H9 (cell line): ENCODE results near the gene FOXN1. TPM values are rescaled to one million over a fixed set of nuclear protein-coding genes. Genes with fewer than 3 reads are reported as not detected.

ENCODE experiments used
- DNase-seq: peaks from one replicate; pipeline ENCODE4 v3.0.0-alpha.2; 2017
- H2AFZ ChIP-seq: one replicate; pipeline ENCODE4 v1.6.1; 2013; ENCODE audit warnings: mild to moderate bottlenecking, low read length, control low read depth, moderate library complexity
- H2AK5ac ChIP-seq: 2 replicates; pipeline ENCODE4 v1.6.1; 2013; ENCODE audit warnings: low read length, control low read depth, mixed read lengths; ENCODE audit not compliant: insufficient read length
- H2BK120ac ChIP-seq: one replicate; pipeline ENCODE4 v1.6.1; 2013; ENCODE audit warnings: low read depth, mild to moderate bottlenecking, low read length, control low read depth, inconsistent platforms; ENCODE audit not compliant: poor library complexity, severe bottlenecking
- H2BK12ac ChIP-seq: 2 replicates; pipeline ENCODE4 v1.6.1; 2013; ENCODE audit warnings: low read length, control low read depth, mixed read lengths, low read depth; ENCODE audit not compliant: insufficient read length
- H2BK15ac ChIP-seq: 2 replicates; pipeline ENCODE4 v1.6.1; 2013; ENCODE audit warnings: low read depth, low read length, control low read depth
- H2BK20ac ChIP-seq: one replicate; pipeline ENCODE4 v1.6.1; 2013; ENCODE audit warnings: low read depth, mild to moderate bottlenecking, low read length, control low read depth, inconsistent platforms; ENCODE audit not compliant: poor library complexity, severe bottlenecking
- H2BK5ac ChIP-seq: 2 replicates; pipeline ENCODE4 v1.6.1; 2013; ENCODE audit warnings: low read length, control low read depth, mixed read lengths; ENCODE audit not compliant: insufficient read length
- H3K14ac ChIP-seq: 2 replicates; pipeline ENCODE4 v1.6.1; 2013; ENCODE audit warnings: low read length, control low read depth; ENCODE audit not compliant: insufficient read depth
- H3K18ac ChIP-seq: 2 replicates; pipeline ENCODE4 v1.6.1; 2013; ENCODE audit warnings: low read depth, mild to moderate bottlenecking, mixed read lengths, low read length, control low read depth; ENCODE audit not compliant: insufficient read length
- H3K23ac ChIP-seq: 2 replicates; pipeline ENCODE4 v1.6.1; 2013; ENCODE audit warnings: low read length, control low read depth, mixed read lengths, low read depth; ENCODE audit not compliant: insufficient read length
- H3K23me2 ChIP-seq: 2 replicates; pipeline ENCODE4 v1.6.1; 2013; ENCODE audit warnings: low read depth, mild to moderate bottlenecking, mixed read lengths, low read length, control low read depth; ENCODE audit not compliant: insufficient read length, poor library complexity, severe bottlenecking
- H3K27ac ChIP-seq: 2 replicates; pipeline ENCODE4 v1.5.1; 2013; ENCODE audit warnings: low read length, control low read depth, mixed read lengths, low read depth; ENCODE audit not compliant: insufficient read length
- H3K27me3 ChIP-seq: 2 replicates; pipeline ENCODE4 v1.6.1; 2013; ENCODE audit warnings: low read length, control low read depth, inconsistent platforms; ENCODE audit not compliant: insufficient read depth
- H3K4ac ChIP-seq: 2 replicates; pipeline ENCODE4 v1.6.1; 2013; ENCODE audit warnings: low read depth, mild to moderate bottlenecking, control low read depth, inconsistent platforms, low read length, moderate library complexity
- H3K4me1 ChIP-seq: 2 replicates; pipeline ENCODE4 v1.6.1; 2013; ENCODE audit warnings: low read length, control low read depth, inconsistent platforms; ENCODE audit not compliant: insufficient read depth
- H3K4me2 ChIP-seq: 2 replicates; pipeline ENCODE4 v1.6.1; 2013; ENCODE audit warnings: low read length, control low read depth, mixed read lengths; ENCODE audit not compliant: insufficient read length, insufficient read depth
- H3K56ac ChIP-seq: 2 replicates; pipeline ENCODE4 v1.6.1; 2013; ENCODE audit warnings: low read depth, mild to moderate bottlenecking, mixed read lengths, low read length, control low read depth; ENCODE audit not compliant: insufficient read length
- H3K79me1 ChIP-seq: 2 replicates; pipeline ENCODE4 v1.6.1; 2013; ENCODE audit warnings: low read depth, mild to moderate bottlenecking, moderate library complexity, low read length, control low read depth, inconsistent platforms; ENCODE audit not compliant: insufficient read depth, poor library complexity, severe bottlenecking
- H3K79me2 ChIP-seq: 2 replicates; pipeline ENCODE4 v1.6.1; 2013; ENCODE audit warnings: low read length, control low read depth, inconsistent platforms; ENCODE audit not compliant: insufficient read depth
- H3K9ac ChIP-seq: 2 replicates; pipeline ENCODE4 v1.6.1; 2013; ENCODE audit warnings: low read length, control low read depth, mixed read lengths; ENCODE audit not compliant: insufficient read length; ENCODE audit errors: extremely low read depth
- H3K9me3 ChIP-seq: one replicate; pipeline ENCODE4 v1.6.1; 2013; ENCODE audit warnings: low read depth, low read length, inconsistent platforms; ENCODE audit not compliant: control insufficient read depth
- H3T11ph ChIP-seq: one replicate; pipeline ENCODE4 v1.6.1; 2013; ENCODE audit warnings: mild to moderate bottlenecking, low read length, control low read depth, inconsistent platforms
- H4K20me1 ChIP-seq: one replicate; pipeline ENCODE4 v1.6.1; 2013; ENCODE audit not compliant: control insufficient read depth, insufficient read length, insufficient read depth
- H4K5ac ChIP-seq: 2 replicates; pipeline ENCODE4 v1.6.1; 2013; ENCODE audit warnings: low read depth, mild to moderate bottlenecking, mixed read lengths, low read length, control low read depth; ENCODE audit not compliant: insufficient read length
- H4K8ac ChIP-seq: replicated peaks from 2 replicates; pipeline ENCODE4 v1.6.1; 2013; ENCODE audit warnings: low read length, control low read depth, mixed read lengths, low read depth; ENCODE audit not compliant: insufficient read length
- H4K91ac ChIP-seq: 2 replicates; pipeline ENCODE4 v1.6.1; 2013; ENCODE audit warnings: low read depth, mild to moderate bottlenecking, moderate library complexity, mixed read lengths, low read length, control low read depth; ENCODE audit not compliant: insufficient read length
- H3K27ac Mint-ChIP-seq, 3 experiments: 2 replicates in 2 of 3; 3 replicates in 1 of 3; pipeline ENCODE4 v1.8.0; 2020 to 2021; ENCODE audit warnings: mixed read lengths in 3 of 3, mild to moderate bottlenecking in 1 of 3, moderate library complexity in 1 of 3
- H3K27me3 Mint-ChIP-seq: 2 replicates; pipeline ENCODE4 v1.8.0; 2021; ENCODE audit warnings: low read depth, mild to moderate bottlenecking, moderate library complexity, mixed read lengths
- H3K36me3 Mint-ChIP-seq, 3 experiments: 2 replicates in 2 of 3; 3 replicates in 1 of 3; pipeline ENCODE4 v1.8.0; 2020 to 2021; ENCODE audit warnings: low read depth in 3 of 3, mixed read lengths in 3 of 3; ENCODE audit not compliant: insufficient read depth in 1 of 3
- H3K4me1 Mint-ChIP-seq, 2 experiments: 2 replicates each; pipeline ENCODE4 v1.8.0; 2020; ENCODE audit warnings: mixed read lengths in 2 of 2
- H3K4me3 Mint-ChIP-seq, 2 experiments: 2 replicates in 1 of 2; 3 replicates in 1 of 2; pipeline ENCODE4 v1.8.0; 2020 to 2021; ENCODE audit warnings: mild to moderate bottlenecking in 2 of 2, mixed read lengths in 2 of 2, moderate library complexity in 1 of 2
- H3K9me3 Mint-ChIP-seq, 2 experiments: 2 replicates in 1 of 2; 3 replicates in 1 of 2; pipeline ENCODE4 v1.8.0; 2020; ENCODE audit warnings: mild to moderate bottlenecking in 2 of 2, mixed read lengths in 2 of 2, moderate library complexity in 1 of 2
- CTCF ChIP-seq: fragments of 200-600 bp; sonication (generic); conservative IDR thresholded peaks from 3 replicates; pipeline ENCODE4 v1.8.0; 2021; ENCODE audit warnings: antibody characterized with exemption, mild to moderate bottlenecking
- WGBS: extraction: QIAGEN DNeasy Blood & Tissue Kit; methylation state at CpG from one replicate; pipeline ENCODE4 v1.1.7; 2013; ENCODE audit warnings: missing lambda C conversion rate, low lambda C conversion rate, mixed read lengths; ENCODE audit not compliant: insufficient read length; ENCODE audit errors: extremely low coverage; 5-methylcytosine and 5-hydroxymethylcytosine counted together
- total RNA-seq: library from RNA; stranded (reverse); gene quantifications from 2 replicates; pipeline ENCODE4 v1.2.1, GENCODE V29; 2021

FOXN1 gene
- total RNA-seq, 1 experiment from 2014 or later, result not detected

- no peak overlapping the region for H3T11ph ChIP-seq
- no peak for DNase-seq
- H4K20me1 ChIP-seq, result no peaks in the 10 kb centered on the region
- H4K5ac ChIP-seq, result no peak overlapping the region
- Mint-ChIP-seq H3K36me3 (peaks cover 27 to 33% (median 32%) of the 10 kb centered on the region in 3 experiments; a peak in 6 of 7 replicates), H3K4me1 (no peaks in the 10 kb centered on the region), H3K27me3 (no peaks in the 10 kb centered on the region), H3K27ac (no peak overlapping the region), H3K9me3 (no peaks in the 10 kb centered on the region; a peak in 1 of 5 replicates), H3K4me3 (no peak overlapping the region)
- no peak overlapping the region for H3K56ac ChIP-seq
- no peak overlapping the region for H2BK5ac ChIP-seq
- H3K4me1 ChIP-seq, result no peaks in the 10 kb centered on the region
- H4K91ac ChIP-seq, result no peak overlapping the region
- no CpG with 5 or more reads among the region's 3 CpGs for WGBS
- no peak overlapping the region for H2BK15ac ChIP-seq
- H2AK5ac ChIP-seq, result no peak overlapping the region
- H3K23me2 ChIP-seq, result no peaks in the 10 kb centered on the region
- H3K27ac ChIP-seq, result no peak overlapping the region
- H3K14ac ChIP-seq, result no peak overlapping the region
- H3K23ac ChIP-seq, result no peak overlapping the region
- no peak overlapping the region for H3K4me2 ChIP-seq
- no peak overlapping the region for H3K4ac ChIP-seq
- H3K27me3 ChIP-seq, result no peaks in the 10 kb centered on the region
- no peak overlapping the region for H4K8ac ChIP-seq
- no peak overlapping the region for H2BK120ac ChIP-seq
- H3K79me2 ChIP-seq, result no peaks in the 10 kb centered on the region
- no peaks in the 10 kb centered on the region for H3K9me3 ChIP-seq
- H2BK20ac ChIP-seq, result no peak overlapping the region
- TF ChIP-seq CTCF, result no peak
- no peak overlapping the region for H2BK12ac ChIP-seq
- no peak overlapping the region for H2AFZ ChIP-seq
- H3K18ac ChIP-seq, result no peak overlapping the region
- H3K79me1 ChIP-seq, result no peaks in the 10 kb centered on the region
- no peak overlapping the region for H3K9ac ChIP-seq
These were observed 78.3 kb downstream of the FOXN1 start for GRCh38 chr17:28584434-28584833.
